Measurements from ENCODE around the gene MYO18B.

The MYO18B gene

DNA sequence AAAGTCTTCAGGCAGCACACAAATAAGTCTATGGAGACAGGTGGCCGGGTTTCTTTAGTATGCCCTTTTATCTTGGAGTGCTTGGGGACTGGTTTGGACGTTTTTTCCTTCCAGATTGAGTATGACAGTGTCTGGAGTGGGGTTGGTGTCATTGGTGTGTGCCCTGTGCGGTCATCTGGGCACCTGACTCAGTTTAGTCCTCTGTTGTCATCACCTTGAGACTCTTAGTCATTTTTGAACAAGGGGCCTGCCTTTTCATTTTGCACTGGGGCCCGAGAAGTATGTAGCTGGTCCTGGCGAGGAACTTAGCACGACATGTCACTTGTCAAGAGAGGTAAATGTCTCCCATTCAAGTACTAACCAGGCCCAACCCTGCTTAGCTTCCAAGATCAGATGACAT is 27.2 kb upstream of the MYO18B start:
- DNase-seq: no peak

DNA sequence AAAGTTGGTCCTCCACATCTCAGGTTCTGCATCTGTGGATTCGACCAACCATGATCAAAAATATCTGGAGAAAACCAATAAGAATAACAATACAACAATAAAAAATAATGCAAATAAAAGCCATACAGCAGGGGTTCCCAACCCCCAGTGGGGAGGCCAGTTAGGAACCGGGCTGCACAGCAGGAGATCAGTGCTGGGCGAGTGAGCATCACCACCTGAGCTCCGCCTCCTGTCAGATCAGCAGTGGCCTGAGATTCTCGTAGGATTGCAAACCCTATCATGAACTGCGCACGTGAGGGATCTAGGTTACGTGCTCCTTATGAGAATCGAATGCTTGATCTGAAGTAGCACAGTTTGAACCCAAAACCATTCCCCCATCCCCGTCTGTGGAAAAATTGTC is 25.4 kb upstream of the MYO18B start:
- no peak for DNase-seq

DNA sequence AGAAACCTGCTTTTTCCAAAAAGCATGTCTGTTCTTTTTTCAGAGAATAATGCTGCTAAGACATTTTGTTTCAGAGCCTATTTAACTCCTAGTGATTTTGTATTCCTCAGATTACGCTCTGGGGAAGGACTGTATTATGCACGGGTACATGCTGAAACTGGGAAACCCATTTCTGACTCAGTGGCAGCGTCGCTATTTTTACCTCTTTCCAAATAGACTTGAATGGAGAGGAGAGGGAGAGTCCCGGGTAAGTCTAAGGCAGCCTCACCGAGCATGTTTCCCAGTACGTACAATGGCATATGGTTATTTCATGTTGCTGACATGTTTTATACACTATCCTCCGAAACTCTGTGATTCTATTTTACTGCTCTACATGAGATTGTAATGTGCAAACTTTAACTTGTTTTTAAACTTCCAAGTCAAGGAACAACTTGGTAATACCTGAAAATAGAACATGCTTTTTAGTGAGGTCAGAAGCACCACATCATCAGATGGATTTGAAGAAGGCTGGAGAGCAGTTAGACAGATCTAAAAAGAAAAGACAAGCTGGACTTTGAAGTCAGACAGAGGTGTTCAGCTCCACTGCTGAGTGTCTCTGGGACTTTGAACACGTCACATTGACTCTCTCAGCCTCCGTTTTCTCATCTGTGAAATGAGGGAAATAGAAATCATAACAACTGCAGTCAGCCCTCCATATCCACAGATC is 23.7 kb upstream of the MYO18B start:
- no peak for DNase-seq

DNA sequence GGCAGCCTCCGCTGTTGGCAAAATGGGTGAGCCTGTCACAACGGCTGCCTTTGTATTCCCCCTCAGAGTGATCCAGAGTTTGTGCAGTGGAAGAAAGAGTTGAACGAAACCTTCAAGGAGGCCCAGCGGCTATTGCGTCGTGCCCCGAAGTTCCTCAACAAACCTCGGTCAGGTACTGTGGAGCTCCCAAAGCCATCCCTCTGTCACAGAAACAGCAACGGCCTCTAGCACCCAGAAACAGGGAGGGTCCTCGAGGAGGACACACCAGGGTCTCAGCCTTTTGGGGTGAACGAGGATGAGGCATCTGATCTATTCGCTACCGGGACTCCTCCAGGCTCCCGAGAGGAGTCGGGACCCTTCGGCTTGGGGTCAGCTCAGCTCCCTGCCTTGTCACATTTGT is 19.8 kb upstream of the MYO18B start:
- no peak for DNase-seq

DNA sequence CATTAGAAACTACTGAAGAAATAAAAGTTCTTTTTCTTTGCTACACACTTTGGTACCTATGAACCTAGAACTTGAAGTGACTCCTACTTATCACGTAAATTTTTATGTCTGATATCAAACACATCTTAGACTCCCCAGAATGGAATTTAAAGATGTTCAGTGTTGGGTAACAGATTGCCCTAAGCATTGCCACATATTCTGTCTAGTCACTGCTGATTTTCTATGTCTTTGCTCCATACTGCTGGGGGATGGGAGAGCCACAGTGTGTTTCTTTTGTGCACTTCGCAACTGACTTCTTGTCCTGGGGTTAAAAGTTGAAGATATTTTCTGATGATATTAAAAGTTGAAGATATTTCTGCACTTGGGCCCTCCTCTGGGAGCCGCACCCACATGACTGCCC is 19.4 kb upstream of the MYO18B start:
- no peak for DNase-seq

DNA sequence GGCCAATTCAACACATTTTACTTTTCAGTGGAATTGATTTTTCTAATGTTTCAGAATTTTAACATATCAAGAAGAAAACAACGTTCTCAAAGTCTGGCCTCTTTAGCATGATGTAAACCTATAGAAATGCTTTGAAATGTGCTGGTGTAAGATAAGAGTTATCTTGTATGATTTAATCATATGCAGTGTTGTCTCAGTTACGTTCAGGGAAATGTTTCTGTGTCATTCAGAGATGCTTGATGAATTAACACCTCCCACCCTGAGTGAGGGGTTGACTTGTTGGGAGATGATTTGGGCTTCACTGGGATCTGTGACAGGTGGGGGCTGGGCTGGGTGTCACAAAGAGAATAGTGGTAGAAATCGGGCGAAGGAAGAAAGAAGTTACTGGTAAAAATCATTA is 15.7 kb upstream of the MYO18B start:
- no peak for DNase-seq

DNA sequence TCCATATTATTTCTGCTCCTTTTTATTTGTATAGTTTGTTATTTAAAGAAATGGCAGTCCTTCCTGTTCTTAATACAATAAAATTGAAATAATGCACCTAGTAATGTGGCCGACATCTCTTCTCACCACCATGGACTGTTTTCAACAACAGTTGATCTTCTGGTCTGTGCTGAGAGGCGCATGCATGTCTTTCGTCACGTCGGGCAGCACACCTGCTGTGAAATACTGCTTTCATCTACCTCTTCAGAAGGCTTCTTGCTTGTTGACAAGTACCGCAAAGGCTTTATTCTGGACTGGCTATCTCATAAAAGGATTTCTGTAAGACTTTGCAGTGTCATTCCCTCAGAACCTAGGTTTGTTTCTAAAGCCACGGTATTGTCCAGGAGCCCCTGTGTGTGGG is 13.9 kb upstream of the MYO18B start:
- DNase-seq: peak in 1 of 2 experiments; percentile 29

DNA sequence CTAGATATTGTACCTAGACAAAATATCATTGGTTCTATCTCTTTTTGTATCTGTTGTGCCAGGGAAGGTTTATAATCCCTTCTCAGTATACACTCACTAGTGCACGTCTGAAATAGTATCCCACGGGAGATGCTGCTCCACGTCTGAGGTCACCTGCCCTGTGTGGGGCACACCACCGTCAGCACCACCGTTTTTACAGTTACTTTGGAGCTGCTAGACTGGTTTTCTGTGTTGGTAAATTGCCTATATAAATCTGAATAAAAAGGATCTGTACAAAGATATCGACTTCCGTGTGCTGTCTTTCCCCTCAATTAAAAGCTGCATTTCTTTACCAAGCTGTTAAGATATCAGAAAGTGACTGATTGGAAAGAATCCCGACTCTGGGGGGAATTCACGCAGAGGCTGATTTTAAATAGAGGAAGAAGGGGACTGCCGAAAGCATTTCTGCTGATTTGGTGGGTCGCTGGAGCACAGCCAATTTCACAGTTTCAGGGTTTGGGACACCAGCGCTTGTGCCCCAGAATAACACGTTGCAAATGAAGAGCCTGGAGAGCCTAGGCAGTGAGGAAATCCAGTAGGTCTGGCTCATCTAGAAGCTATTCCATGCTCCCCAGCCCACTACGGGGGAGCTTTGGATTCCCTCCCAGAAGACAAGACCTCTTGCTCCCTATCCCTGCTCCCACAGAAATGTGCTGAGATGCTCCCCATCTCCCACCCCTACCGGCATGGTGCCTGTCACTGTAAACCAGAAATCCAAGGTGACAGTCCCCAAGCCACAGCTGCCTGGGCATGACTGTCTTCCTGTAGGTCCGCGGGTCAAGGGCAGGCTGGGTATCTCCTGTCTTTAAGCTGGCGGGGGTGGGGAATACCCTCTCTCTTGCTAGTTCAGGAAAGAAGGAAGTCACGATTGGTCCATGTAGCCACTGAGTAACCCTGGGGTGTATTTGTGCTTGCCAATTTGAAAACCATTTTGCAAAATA is 12.7 kb upstream of the MYO18B start:
- DNase-seq: no peak

DNA sequence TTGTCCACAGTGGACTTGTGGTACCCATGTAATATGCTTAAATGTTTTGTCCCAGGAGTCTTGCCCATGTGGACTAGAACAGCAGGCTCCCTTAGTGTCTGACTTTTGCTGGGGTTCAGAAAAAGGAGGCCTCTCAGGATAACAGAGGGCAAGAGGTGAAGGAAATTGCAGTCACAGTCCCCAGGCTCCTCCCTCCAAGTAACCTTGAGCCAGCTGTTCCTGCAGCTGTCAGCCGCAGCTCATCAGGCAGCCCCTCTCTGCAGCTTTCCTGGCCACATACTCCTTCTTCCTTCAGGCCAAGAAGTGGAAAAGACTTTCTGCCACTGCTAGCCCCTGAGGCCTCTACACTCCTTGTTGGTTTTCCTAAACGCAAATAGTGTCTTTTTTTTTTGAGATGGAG is 6.3 kb upstream of the MYO18B start:
- DNase-seq: no peak

DNA sequence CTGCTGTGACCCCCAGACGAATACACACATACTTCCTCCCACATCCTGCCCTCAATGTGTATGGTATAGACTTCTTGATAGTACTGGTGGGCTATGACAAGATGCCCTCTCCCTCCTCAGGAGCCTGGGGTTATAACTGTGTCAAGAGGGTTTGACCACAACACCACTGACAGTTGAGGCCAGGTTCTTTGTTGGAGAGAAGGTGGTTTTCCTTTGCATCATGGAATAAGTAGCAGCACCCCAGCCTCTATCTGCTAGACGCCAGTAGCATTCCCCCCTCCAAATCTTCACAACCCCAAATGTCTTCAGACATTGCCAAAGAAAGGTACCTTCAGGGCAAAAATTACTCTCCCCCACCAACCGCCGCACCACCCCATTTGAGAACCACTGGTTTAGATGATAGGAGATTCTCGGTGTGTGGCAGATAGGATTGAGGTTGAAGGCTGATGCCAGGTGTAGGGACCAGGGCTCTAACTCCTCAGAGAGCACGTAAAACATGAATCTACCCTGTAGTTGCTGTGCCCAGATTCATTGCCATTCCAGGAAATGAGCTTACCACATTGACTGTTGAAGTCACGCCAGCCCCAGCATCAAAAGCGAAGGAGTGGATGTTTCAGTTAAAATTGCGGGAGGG is 5.5 kb upstream of the MYO18B start:
- no peak for DNase-seq

DNA sequence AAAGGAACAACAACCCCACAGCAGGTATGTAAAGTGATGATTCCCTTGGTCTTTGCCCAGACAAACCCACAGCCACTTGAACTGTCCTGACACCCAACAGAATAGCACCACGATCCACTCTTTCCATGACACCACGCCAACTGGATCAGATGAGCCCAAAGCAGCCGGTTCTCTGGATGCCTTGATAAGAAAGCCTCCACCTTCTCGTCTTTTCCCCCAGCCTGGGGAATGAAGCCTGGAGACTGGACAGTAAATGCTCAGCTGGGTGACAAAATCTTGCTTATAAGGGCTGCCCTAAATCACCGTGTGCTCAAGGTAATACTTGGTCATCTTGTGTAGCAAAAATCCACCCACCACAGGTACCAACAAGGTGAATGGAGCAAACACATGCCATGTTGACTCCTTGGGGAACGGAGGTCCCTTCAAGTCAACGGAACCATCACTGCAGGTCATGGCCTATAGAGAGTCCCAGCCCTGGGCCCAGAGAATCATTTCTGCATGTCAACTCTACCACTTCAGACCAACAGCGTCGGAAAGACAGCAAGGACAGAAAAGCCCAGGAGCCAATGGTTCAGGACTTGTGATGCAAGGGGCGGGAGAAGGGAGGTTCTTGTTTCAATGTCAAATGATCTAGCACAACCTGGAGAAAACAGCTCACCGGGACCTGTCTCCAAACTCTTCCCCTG is 2.2 kb upstream of the MYO18B start:
- no peak for DNase-seq

DNA sequence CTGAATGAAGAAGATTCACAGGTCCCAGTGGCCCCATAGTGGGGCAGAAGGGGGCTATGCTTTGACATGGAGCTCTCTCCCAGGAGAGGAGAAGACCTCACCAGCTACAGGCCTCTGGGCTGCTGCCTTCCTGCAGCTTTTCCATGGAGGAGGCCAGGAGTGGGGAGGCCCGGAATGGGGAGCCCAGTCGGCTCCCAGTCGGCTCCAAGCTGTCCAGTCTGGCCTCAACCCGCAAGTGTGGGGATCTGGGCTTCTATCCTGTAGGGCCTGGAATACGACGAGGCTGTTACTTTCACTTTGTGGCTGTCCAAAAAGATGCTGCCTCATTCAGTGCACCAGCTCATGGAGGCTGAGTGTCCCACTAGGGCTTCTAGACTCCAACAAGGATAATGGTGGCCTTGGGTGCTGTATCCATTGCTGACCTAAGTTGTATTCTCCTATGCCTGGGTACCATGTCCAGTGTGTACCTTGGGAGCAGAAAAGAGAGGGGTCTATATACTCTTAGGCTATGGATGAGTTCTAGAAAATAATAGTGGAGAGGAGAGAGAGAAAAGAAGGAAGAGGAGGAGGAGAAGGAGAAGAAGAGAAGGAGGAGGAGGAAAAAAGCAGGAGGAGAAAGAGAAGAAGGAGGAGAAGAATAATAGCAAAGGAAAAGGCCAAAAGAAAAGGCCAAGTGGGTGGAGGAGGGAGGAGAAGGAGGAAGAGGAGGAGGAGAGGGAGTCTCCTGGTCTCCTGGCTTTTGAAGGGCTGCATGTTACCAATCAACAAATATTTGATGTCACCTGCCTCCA is 1.1 kb downstream of the MYO18B start:
- no peak for DNase-seq

DNA sequence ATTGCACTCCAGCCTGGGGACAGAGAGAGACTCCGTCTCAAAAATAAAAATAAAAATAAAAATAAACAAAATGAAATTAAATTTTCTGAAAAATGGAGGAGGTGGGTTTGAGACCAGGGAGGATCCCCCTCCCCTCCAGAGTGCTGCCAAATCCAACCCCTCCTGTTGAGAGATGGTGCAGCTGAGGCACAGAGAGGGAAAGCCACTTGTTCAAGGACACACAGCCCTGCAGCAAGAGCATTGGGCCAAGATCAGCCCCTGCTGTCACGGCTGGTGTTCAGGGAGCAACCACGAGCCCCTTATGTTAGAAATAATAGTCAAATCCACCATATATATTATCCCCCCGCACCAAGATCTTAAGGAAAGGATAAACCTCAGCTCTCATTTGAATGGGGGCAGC is 2.7 kb downstream of the MYO18B start:
- no peak for DNase-seq

DNA sequence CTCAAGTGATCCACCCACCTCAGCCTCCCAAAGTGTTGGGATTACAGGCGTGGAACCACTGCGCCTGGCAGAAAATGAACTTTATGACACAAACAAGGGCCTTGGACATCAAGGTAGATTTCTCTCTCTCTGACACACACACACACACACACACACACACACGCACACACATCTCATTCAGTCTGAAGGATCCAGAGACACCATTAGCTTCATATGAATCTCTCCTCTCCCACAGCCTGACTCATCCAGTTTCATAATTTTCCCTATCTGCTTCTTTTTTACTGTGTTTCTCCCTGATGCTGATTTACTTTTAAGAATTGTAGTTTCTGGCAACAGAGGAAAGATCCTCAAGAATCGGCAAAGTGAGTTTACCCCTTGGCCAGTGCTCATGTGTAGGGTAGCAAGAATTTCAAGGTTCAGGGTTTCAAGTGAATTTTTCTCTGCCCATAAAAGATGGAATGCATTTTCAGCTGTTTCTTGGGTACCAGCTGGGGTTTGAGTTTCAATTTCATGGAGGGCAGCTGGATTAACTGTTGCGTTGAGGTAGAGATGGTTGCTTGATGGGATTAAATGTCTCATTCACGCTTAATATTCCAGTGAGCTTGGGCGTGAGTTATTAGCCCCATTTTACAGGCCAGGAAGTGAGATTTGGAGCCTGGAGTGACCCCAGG is 3.5 kb downstream of the MYO18B start:
- no peak for DNase-seq

DNA sequence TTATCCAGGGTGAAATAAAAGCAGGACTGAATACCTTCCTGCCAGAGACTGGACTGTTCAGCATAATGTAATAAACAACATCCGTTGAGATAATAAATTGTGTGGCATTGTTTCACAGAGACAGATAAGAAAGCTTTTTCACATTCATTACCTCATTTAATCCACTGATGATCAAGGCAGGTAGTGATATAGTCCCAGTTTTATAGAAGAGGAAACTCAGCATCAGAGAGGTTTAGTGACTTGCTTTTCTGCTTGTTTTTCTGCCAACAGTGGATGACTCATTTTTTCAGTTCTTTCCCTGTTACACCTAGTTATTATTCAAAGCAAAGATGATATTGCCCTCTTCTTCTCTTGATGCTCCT is 4.0 kb downstream of the MYO18B start:
- DNase-seq: no peak

DNA sequence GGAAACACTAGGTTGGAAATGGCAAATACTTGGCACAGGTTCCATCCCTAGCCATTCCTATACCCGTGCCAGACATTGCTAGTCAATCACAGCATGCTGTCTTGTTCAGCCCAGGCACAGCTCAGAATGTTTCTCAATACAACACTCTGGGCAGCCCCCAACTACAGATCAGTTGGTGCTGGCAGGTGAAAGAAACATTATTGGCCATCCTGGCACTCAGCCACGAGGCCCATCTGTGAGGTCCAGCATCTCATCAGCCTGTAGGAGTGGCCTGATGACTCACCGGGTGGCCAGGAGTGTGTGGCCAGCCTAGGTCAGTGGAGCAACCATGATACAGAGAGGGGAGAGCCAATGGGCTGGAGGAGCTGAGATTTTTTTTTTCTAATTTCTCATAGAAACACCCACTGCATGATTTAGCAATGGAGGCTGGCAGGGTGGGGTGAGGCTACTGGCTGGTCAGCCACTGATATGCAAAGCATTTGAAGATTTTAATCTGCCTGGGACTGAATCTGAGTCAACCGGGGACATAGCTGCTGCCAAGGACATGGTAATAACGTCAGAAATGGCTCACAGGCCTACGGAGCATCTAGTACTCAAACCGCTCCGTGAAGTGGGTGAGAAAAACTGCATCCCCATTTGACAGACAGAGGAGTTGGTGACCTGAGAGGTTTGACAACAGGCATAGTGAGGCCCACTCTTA is 5.4 kb downstream of the MYO18B start:
- DNase-seq: no peak

DNA sequence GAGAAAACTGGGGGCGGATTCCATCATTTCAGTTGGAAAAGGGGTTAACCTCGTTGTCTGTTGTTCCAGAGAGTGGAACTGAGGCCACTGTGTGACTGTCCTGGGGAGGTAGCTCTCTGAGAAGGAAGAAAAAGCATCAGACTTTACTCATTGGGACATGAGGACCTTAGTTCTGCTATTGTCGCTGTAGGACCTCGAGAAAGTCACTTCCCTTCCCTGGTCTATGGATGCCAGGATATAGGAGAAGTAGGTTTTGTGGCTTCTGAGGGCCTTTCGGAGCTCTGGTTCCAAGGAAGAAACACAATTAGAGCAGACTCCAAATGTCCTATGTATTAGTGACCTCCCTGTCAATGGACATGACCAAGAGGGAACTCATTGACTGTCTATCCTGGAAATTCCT is 6.2 kb downstream of the MYO18B start:
- no peak for DNase-seq

DNA sequence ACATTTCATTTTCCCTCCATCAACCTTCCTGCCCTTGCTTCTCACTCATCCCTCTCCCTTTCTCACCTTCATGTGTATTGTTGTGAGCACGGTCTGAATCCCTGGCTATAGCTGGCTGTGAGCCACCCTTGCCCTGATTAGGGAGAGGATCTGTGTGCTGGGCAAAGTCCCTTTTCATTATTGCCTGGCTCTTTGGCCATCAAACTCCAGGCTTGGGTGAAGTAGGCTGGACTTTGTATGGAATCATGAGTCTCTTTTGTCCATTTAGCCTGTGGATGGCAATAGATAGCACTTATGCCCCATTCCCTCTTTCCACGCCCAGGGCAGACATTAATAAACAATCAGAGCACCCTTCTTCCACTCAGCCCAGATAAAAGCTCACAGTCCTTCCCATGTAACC is 6.7 kb downstream of the MYO18B start:
- DNase-seq: no peak

DNA sequence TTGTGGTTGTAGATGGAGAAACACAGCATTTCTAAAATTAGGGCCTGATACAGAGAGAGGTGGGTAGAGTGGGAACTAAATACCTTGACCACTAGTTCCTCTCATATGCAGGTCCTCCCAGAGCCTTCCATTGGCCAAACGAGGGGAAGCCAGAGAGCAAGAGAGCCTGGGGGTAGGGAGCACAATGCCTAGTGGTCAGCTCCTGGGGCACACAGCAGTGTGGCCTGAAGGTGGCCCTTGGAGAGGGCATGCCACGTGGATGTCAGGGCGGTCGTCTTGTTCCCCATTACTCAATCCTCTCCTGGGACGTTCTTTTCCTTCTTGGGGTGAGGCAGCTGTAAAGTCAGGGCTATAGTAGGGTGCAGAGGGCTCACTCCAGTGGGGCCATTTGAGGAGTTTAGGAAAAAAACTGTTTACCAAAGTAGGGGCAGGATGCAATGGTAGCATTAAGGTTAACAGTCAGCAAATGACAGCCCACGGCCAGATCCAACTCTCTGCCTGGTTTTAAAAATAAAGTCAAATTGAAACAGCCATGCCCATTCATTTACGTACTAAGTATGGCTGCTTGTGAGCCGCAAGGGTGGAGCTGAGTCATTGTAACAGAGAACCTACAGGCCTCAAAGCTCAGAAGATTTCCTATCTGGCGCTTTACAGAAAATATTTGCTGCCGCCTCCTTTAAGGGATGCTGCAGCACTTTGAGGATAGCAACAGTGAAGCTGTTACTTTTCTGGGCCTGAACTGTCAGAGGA is 7.6 kb downstream of the MYO18B start:
- DNase-seq: no peak

DNA sequence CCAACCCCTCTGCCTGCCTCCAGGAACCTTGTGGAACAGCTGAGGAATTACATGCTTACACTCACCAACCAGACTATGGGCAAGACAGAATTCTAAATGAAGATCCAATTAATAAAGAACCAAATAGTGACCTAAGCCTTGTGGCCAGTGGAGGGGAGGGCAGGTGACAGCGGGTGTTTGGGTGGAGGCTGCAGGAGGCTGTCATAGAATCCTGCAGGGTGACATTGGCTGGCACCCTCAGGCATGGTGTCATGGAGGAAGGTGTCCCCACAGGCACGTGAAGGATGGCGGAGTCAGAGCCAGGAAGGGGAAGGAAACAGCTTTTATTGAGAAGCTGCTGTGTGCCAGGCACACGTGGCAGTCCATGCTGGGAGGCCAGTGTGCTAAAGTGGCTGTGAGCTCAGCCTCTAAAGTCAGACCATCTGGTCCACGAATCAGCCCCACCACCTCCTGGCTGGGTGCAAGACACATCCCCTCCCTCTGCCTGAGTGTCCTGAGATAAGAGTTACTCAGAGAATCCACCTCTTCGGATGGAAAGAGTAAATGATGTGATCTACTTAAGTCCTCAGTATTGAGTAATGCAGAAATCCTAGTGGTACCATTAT is 8.7 kb downstream of the MYO18B start:
- DNase-seq: no peak
